ENCODE measurements around the gene ULK3. TPM values are rescaled to one million over a fixed set of nuclear protein-coding genes. Genes with fewer than 3 reads are reported as not detected.

ULK3 gene
- total RNA-seq, 1 donor, result 17.7 TPM

- H3K4me3 ChIP-seq (ENCODE audit: low read depth, low read length), result no peak overlapping the region
- TF ChIP-seq CTCF (IDR thresholded peaks at IDR 0.05; ENCODE audit: insufficient read depth, low read length), result no peak
Observed at GRCh38 chr15:74801311-74801997, 41.5 kb downstream of the ULK3 start.

GRCh38 chr15:74800559-74801094, 42.3 kb downstream of the ULK3 start:
- DNase-seq (ENCODE audit: low read depth), result no peak
- no peak for TF ChIP-seq CTCF (IDR thresholded peaks at IDR 0.05; ENCODE audit: insufficient read depth, low read length)
- no peak overlapping the region for H3K4me3 ChIP-seq (ENCODE audit: low read depth, low read length)

More at GRCh38 chr15:74801311-74801997, 41.5 kb downstream of the ULK3 start:
- DNase-seq (ENCODE audit: low read depth), result no peak

- TF ChIP-seq CTCF (IDR thresholded peaks at IDR 0.05; ENCODE audit: insufficient read depth, low read length), result peak; percentile 99
- no peak overlapping the region for H3K4me3 ChIP-seq (ENCODE audit: low read depth, low read length)
- DNase-seq (ENCODE audit: low read depth), result peak; percentile 56
Observed at GRCh38 chr15:74799856-74800558, 42.9 kb downstream of the ULK3 start.

- no peak overlapping the region for H3K4me3 ChIP-seq (ENCODE audit: low read depth, low read length)
- no peak for TF ChIP-seq CTCF (IDR thresholded peaks at IDR 0.05; ENCODE audit: insufficient read depth, low read length)
- no peak for DNase-seq (ENCODE audit: low read depth)
Observed at GRCh38 chr15:74799255-74799855, 43.6 kb downstream of the ULK3 start.

GRCh38 chr15:74798388-74799254, 44.3 kb downstream of the ULK3 start:
- H3K4me3 ChIP-seq (ENCODE audit: low read depth, low read length), result no peak overlapping the region
- no peak for TF ChIP-seq CTCF (IDR thresholded peaks at IDR 0.05; ENCODE audit: insufficient read depth, low read length)
- DNase-seq (ENCODE audit: low read depth), result no peak

- no peak for TF ChIP-seq CTCF (IDR thresholded peaks at IDR 0.05; ENCODE audit: insufficient read depth, low read length)
- no peak overlapping the region for H3K4me3 ChIP-seq (ENCODE audit: low read depth, low read length)
- no peak for DNase-seq (ENCODE audit: low read depth)
Observed at GRCh38 chr15:74795966-74796625, 46.9 kb downstream of the ULK3 start.

Data from fibroblast of the aortic adventitia (primary cell).